Measurements from ENCODE around the gene CPNE7. TPM values are rescaled to one million over a fixed set of nuclear protein-coding genes. Genes with fewer than 3 reads are reported as not detected.

CPNE7 gene
- total and polyA plus RNA-seq, 2 of the 4 experiments (the other 2 are of a cell fraction), result 5.4 to 17.4 TPM

GRCh38 chr16:89583197-89583894 is 7.8 kb downstream of the CPNE7 start:
- Histone ChIP-seq H3K4me2 (ENCODE audit: low read depth, low read length) (no peak overlapping the region), H2AK9ac (replicated peaks; ENCODE audit: low read depth, low read length, poor library complexity) (no peak overlapping the region), H2AK5ac (ENCODE audit: low read depth, low read length) (peak overlapping the region; percentile 98), H3K18ac (ENCODE audit: low read depth, low read length) (no peak overlapping the region), H3K36me3 (ENCODE audit: control insufficient read depth, insufficient read depth, low read length) (peaks cover 6% of the 10 kb centered on the region; the same call in 1 of the 2 replicates), H4K91ac (ENCODE audit: insufficient read depth, low read depth, low read length) (no peak overlapping the region), H2BK20ac (ENCODE audit: low read depth, low read length) (0 out of 2 replicates have a peak overlapping the region, but pooled peaks have one; percentile 96), H3K4ac (ENCODE audit: low read depth, low read length) (no peak overlapping the region; the same call in 1 of the 2 replicates), H4K20me1 (ENCODE audit: insufficient read depth, low read length) (peaks cover 3% of the 10 kb centered on the region; the same call in 1 of the 2 replicates), H3K56ac (ENCODE audit: extremely low read depth, insufficient read depth, low read length) (no peak overlapping the region), H2BK120ac (ENCODE audit: low read depth, low read length) (peak overlapping the region; percentile 95), H3K79me1 (ENCODE audit: low read depth in 1 of 2, low read length in 2 of 2) (peaks cover 0 to 13% of the 10 kb centered on the region in 2 experiments; a peak in 1 of 4 replicates), H3K14ac (replicated peaks; ENCODE audit: low read depth, low read length) (no peak overlapping the region), H3K9ac (ENCODE audit: low read depth, low read length) (no peak overlapping the region), H4K8ac (ENCODE audit: low read depth in 2 of 2, low read length in 2 of 2) (no peak overlapping the region), H3K4me1 (ENCODE audit: control insufficient read depth, insufficient read depth, low read length) (peaks cover 17% of the 10 kb centered on the region), H2BK15ac (ENCODE audit: low read depth, low read length) (no peak overlapping the region), H3K9me1 (ENCODE audit: insufficient read depth, low read length) (peaks cover 26% of the 10 kb centered on the region), H4K5ac (ENCODE audit: low read depth, low read length) (no peak overlapping the region), H3K27me3 (ENCODE audit: control insufficient read depth, insufficient read depth, low read length) (no peaks in the 10 kb centered on the region), H2AFZ (replicated peaks; ENCODE audit: low read length, poor library complexity) (no peak overlapping the region), H3K23ac (ENCODE audit: low read depth, low read length) (no peak overlapping the region), H3K9me3 (ENCODE audit: control insufficient read depth, insufficient read depth, low read length) (no peaks in the 10 kb centered on the region), H2BK5ac (ENCODE audit: low read depth, low read length, poor library complexity, severe bottlenecking) (no peak overlapping the region), H3K27ac (ENCODE audit: insufficient read depth, low read length) (no peak overlapping the region), H3K4me3 (ENCODE audit: insufficient read depth, low read depth, low read length) (no peak overlapping the region)
- TF ChIP-seq USF2 (IDR thresholded peaks at IDR 0.05; ENCODE audit: low read depth, low read length) (no peak), POLR2A (IDR thresholded peaks at IDR 0.05; ENCODE audit: low read depth, low read length) (no peak), RFX5 (IDR thresholded peaks at IDR 0.05; ENCODE audit: low read depth, low read length) (no peak), RAD21 (IDR thresholded peaks at IDR 0.05; ENCODE audit: low read length) (no peak), BHLHE40 (IDR thresholded peaks at IDR 0.05; ENCODE audit: low read depth, low read length) (no peak), ELK1 (IDR thresholded peaks at IDR 0.05; ENCODE audit: borderline replicate concordance, low read depth, low read length) (no peak), RCOR1 (IDR thresholded peaks at IDR 0.05; ENCODE audit: insufficient replicate concordance, low read length) (no peak), MAZ (IDR thresholded peaks at IDR 0.05; ENCODE audit: borderline replicate concordance, low read depth, low read length) (no peak)
- BruUV-seq (replicated peaks), result no TSS peak
- ChIA-PET CTCF (no interaction called here), POLR2A (ENCODE audit: unreplicated experiment) (no interaction called here)
- dilution Hi-C loops (cut with HindIII; ENCODE audit: low sequenced_read_pairs, unreplicated experiment), result no loop called here
- ATAC-seq (ENCODE audit: low read depth) (no peak), DNase-seq (no peak)
- WGBS, 2 experiments (ENCODE audit: extremely low coverage in 2 of 2, insufficient read length in 1 of 2), result 90% methylated on average over 22 of the region's 36 CpGs; no CpG with 5 or more reads in 1 of the 2 experiments
- in situ Hi-C loops (cut with MboI; ENCODE audit: low sequenced_read_pairs), result no loop called here
- intact Hi-C loops (cut with micrococcal nuclease), result no loop called here
